Skin of body (tissue), 2 donors: ENCODE data around the gene ITGB2. TPM values are rescaled to one million over a fixed set of nuclear protein-coding genes. Genes with fewer than 3 reads are reported as not detected.

Experiments used
- DNase-seq: peaks from one replicate; lab custom pipeline; 2025; lab: John Stamatoyannopoulos, UW
- total RNA-seq: library from RNA; depleted of rRNA; stranded (reverse); fragments of >200 nt; gene quantifications from one replicate; pipeline ENCODE4 v1.2.3, GENCODE V29; 2014

Gene ITGB2
- 22.5 TPM for total RNA-seq

- no peak for DNase-seq
Observed at GRCh38 chr21:44920694-44921604, at the start of gene ITGB2. Gene ITGB2 (minus strand): TSS chr21:44920899. CDS start chr21:44910782, 10,117 bp downstream.

- no peak for DNase-seq
Observed at GRCh38 chr21:44969931-44970755, 49.4 kb upstream of the ITGB2 start.

DNA sequence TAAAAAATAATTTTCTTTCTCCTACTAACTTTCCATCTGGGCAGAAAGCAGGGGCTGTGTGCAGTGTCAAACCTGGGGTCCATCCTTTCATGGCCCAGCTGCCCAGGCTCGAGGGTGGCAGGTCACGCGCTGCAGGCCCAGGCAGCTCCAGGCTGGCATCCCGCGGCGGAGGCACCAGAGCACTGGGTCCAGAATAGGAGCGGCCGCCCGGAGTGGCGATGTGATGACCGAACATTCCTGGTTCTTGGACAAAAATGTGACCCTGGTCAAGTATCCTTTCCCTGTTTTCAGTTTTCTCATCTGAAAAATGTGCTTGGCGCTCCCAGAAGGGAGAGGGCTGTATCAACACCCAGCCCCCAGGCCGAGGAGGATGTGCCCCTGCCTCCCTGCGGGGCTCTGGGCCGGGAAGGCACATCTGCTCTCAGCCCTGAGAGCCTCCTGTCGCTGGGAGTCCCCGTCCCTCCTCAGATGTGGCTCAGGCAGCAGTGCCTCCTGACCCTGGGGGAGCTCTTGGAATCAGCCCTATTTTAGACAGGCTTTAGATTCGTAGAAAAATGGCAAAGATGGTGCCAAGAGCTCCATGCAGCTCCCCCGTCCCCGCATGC is 48.5 kb upstream of the ITGB2 start:
- no peak for DNase-seq

- no peak for DNase-seq
Observed at GRCh38 chr21:44967082-44968047, 46.7 kb upstream of the ITGB2 start.

DNA sequence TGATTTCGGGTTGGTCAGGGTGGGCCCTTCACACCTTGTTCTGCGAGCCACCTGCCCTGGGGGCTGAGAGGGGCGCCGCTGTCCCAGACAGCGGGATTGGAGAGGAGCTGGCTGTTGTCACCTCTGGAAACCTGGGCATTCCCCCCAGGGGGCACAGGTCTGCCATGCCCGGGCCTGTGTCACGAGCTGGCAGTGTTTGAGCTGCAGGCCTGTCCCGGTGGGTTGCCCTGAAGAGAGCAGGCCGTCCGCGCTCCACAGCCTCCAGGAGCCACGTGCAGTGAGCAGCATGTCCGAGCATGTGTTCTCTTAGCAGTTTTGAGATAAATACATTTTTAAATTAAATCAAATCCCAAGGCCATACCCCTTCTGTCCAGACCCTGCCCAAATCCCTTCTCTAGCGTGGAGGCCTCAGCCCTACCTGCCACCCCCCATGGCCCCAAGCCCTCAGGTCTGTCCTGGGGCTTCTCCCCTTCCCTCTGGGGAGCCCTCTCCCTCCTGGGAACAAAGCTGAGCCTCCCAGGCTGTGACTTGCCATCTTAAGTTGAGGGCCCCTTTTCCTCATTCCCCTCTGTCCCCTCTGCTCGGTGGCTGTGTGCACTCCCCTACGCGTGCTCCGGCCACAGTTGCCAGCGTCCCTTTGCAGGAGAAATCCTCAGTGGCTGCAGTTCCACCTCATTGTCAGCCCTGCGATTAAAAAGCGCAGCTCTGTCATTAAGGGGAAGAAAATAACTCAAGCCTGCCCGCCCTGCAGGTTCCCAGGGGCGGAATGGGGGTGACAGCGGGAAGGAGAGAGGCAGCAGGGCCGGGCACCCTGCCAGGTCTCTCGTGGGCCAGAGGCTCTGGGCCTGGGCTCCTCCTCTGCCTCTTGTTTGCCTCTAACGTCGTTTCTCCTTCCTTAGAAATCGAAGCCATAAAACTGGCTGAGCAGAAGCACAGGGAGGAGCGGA is 45.7 kb upstream of the ITGB2 start:
- no peak for DNase-seq

GRCh38 chr21:44965251-44966022 is 44.7 kb upstream of the ITGB2 start:
- DNase-seq = no peak

GRCh38 chr21:44964381-44964780 is 43.7 kb upstream of the ITGB2 start:
- no peak for DNase-seq

DNA sequence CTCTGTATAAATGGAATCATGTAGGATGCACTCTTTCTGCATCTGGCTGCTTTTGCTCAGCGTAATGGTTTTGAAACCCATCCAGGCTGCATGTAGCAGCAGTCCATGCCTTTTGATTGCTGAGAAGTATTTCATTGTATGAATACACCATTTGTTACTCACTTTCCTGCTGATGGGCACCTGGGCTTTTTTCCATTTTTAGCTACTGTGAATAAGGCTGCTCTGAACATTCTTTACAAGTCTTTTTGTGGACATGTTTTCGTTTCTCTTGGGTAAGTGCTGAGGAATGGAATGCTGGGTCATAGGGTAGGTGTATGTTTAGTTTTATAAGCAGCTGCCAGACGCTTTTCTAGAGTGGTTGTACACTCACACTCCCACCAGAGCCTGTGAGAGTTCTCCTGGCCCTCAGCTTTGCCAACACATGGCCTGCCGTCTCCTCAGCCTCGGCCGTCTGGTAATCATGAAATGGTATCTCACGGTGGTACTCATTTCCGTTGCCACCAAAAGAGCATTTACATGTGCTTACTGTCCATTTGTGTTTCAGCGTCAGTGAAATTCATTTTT is 41.8 kb upstream of the ITGB2 start:
- no peak for DNase-seq

DNA sequence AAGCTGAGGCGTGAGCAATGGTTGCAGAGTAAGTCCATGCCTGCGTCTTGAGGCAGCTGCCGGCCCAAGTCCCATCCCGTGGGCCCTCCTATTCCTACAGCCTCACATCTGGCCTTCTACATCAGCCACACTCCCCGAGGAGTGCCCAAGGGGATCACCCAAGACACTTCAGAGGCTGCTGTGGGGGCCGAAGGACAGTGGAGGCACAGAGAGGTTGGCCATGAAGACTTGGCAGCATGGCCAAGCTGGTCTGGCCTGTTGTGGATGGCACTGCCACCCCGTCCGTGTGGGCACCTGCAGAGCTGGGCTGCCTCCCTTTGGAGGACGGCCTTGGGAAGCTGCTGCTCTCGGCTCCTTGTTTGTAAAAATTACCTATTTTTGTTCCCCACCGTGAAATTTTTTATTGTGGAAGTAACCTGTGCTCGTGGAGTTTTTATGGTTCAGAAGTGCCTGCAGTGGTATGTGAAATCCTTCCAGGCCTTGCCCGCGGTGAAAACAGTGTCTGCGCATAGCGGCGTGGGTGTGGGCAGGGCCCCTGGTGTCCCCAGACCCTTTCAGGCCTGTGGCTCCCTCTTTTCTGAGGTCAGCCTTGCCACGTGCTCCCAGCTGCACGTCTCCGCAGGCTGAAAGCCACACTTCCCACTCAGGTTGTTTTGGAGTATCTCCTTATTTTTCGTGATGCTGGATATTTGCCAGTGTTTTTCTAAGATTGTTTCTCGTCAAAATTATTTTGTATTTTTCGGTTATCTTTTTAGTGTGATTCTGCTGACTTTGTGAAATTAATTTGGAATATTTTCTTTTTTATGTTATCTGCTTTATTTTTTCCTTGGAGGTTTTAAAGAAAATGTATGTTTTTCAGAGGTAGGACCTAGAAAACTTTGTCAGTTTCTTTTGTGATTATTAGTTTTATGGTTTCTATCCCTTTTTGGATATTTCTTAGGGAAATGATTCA is 39.7 kb upstream of the ITGB2 start:
- DNase-seq = no peak

DNA sequence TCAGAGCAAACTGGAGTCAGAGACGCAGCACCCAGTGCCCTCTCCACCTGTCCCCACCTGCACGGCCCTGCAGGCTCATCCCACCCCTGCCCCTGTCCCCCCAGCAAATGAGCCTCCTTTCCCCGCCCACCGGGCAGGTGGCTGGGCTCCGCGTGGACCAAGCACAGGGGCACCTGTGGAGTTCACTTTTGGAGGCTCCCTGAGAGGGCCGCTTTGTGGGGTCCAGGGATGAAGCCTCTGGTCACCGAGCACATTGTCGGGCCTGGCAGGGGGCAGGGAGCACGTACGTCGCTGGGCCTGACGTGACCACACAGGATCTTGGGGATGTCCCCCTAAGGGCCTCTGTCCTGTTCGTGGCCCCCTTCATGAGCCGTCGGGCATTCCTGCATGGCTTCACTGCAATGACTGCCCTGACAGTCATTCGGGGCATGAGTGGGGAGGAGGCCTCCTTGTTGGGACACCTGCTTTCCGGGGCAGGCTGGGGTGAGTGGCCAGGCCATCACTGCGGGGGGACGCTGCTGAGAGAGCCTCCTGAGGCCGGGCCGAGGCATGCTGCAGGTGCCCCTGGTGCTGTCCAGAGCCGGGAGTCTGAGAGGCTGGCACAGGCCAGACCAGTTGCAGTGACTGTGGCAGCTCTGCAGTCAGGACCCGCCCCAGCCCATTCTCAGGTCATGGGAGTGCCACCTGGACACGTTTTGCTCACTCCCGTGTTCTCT is 38.8 kb upstream of the ITGB2 start:
- DNase-seq = no peak

- DNase-seq = peak; percentile 78
Observed at GRCh38 chr21:44958471-44959191, 37.9 kb upstream of the ITGB2 start.

GRCh38 chr21:44957901-44958451 is 37.3 kb upstream of the ITGB2 start:
- DNase-seq = no peak

DNA sequence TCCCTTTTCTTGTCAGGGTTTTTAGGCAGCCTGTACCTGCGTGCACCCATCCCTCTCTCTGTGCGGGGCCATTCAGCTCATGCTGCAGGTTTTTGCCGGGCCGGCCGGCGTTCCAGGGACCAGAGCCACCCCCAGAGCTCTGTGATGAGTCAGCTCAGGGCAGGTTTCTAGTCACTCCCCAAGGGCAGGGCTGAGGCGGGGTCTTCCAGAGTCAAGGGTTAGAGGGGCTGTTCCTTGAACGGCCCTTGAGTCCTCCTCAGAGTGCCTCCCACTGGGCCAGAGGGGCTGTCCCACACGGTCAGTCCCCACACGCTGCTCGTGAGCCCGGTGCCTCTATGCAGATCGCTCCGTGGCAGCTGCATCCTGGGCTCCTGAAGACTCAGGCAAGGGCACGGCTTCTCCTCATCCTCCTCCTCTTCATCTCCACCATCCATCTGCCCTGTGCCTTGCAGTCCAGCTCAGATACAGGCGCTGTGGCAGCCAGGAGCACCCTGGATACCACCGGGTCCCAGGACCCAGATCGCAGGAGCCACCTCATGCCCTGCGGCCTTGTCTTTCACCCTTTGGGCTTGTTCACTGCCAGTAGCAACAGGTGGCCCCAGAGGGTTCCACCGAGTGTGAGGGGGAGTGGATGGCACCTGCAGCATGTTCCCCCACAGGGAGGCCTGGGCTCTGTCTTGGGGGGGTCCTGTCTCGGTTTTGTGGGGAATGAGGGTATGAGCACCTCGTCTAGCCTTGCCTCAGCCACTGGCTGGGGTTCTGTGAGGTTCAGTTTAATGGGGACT is 36.5 kb upstream of the ITGB2 start:
- no peak for DNase-seq

GRCh38 chr21:44956356-44957046 is 35.8 kb upstream of the ITGB2 start:
- DNase-seq = no peak
